Measurements from ENCODE around the gene SLC17A7.

The SLC17A7 gene

DNA sequence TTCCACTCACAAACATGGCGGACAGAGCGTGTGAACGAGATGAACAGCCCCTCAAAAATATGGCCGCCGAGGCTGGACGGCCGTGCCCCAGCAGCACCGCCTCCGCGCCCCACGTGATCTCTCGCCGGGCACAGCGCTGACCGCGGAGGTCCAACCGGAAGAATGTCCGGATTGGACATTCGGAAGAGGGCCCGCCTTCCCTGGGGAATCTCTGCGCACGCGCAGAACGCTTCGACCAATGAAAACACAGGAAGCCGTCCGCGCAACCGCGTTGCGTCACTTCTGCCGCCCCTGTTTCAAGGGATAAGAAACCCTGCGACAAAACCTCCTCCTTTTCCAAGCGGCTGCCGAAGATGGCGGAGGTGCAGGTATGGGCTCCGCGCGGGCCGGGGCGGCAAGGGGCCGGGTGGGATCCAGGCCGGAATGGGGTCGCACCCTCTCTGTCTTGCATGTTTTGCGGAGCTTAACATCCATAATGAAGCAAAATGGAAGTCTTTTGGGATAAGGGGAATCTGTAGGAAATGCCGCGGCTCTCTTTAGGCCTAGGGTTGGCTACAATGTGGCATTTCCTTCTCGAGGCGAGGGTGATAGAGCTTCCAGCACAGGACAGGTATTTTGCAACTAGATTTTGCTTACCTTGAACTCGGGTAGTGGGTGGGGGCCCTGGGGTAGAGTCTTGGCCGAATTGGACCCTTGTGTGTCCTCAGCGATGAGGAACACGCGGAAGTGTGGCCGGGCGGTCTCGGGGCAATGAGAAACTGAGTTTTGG lies 46.1 kb upstream of the SLC17A7 start, which contains the start of gene RPL13A:
RPL13A (plus strand) TSS at position 332 of the 769 bp plus-strand sequence; CDS start at position 354, 22 bp downstream.
- Histone ChIP-seq H3K4me1 (peaks cover 14% of the 10 kb centered on the region; the same call in 1 of the 2 replicates), H3K36me3 (peaks cover 49% of the 10 kb centered on the region), H3K4me3 (ENCODE audit: low read depth, low read length) (peak within 1 kb of the TSS; percentile 94), H3K27me3 (no peaks in the 10 kb centered on the region; the same call in none of the 2 replicates), H3K9me3 (no peaks in the 10 kb centered on the region)
- DNase-seq, result peak; percentile 100
- TF ChIP-seq, protein P1, sequence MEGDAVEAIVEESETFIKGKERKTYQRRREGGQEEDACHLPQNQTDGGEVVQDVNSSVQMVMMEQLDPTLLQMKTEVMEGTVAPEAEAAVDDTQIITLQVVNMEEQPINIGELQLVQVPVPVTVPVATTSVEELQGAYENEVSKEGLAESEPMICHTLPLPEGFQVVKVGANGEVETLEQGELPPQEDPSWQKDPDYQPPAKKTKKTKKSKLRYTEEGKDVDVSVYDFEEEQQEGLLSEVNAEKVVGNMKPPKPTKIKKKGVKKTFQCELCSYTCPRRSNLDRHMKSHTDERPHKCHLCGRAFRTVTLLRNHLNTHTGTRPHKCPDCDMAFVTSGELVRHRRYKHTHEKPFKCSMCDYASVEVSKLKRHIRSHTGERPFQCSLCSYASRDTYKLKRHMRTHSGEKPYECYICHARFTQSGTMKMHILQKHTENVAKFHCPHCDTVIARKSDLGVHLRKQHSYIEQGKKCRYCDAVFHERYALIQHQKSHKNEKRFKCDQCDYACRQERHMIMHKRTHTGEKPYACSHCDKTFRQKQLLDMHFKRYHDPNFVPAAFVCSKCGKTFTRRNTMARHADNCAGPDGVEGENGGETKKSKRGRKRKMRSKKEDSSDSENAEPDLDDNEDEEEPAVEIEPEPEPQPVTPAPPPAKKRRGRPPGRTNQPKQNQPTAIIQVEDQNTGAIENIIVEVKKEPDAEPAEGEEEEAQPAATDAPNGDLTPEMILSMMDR (IDR thresholded peaks at IDR 0.05; ENCODE audit: low read depth, low read length), result no peak

DNA sequence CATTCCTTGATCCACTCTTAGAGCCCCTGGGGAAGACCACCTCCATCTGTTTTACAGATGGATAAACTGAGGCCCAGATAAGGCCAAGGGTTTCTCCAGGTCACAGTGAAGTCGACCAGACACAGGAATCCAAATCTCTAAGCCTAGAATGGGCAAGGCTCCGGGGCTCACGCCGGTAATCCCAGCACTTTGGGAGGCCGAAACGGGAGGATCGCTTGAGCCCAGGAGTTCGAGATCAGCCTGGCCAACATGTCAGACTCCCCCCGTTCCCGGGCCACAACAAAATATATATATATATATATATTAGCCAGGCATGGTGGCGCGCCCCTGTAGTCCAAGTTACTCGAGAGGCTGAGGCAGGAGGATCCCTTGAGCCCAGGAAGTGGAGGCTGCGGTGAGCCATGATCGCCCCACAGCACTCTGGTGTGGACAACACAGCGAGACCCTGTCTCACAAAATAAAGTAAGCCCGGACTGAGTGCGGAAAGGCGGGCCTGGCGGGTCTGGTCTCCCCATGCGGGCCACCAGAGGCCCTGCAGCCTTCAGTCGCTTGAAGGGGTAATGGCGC lies 45.5 kb upstream of the SLC17A7 start:
- no peak overlapping the region for H3K4me3 ChIP-seq (ENCODE audit: low read depth, low read length)
- H3K4me1 ChIP-seq, result peaks cover 14% of the 10 kb centered on the region; the same call in 1 of the 2 replicates
- no peak for DNase-seq
- no peaks in the 10 kb centered on the region for H3K27me3 ChIP-seq
- peaks cover 43% of the 10 kb centered on the region for H3K36me3 ChIP-seq
- TF ChIP-seq, protein P1 (IDR thresholded peaks at IDR 0.05; ENCODE audit: low read depth, low read length), result no peak
- no peaks in the 10 kb centered on the region for H3K9me3 ChIP-seq

DNA sequence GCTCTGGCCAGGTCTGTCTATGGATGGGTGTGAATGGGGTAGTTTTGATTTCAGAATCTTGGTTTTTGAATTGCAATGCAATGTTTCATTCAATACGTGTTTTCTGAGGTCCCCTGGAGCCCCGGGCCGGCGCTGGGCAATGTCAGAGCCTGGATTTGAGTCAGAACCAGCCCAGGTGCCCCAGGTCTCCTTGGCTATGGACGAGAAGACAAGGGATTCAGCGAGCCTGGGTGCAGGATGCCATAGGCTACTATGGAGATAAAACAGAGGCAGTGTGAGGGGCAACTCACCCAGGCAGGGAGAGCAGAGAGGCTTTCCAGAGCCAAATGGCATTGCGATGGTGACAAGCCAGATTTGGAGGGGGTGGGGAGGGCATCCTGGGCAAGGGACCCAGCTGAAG lies 44.9 kb upstream of the SLC17A7 start:
- Histone ChIP-seq H3K27me3 (no peaks in the 10 kb centered on the region), H3K9me3 (no peaks in the 10 kb centered on the region), H3K4me1 (peaks cover 14% of the 10 kb centered on the region; the same call in 1 of the 2 replicates), H3K4me3 (ENCODE audit: low read depth, low read length) (no peak overlapping the region), H3K36me3 (peaks cover 37% of the 10 kb centered on the region)
- DNase-seq, result no peak
- TF ChIP-seq, protein P1 (IDR thresholded peaks at IDR 0.05; ENCODE audit: low read depth, low read length), result no peak

DNA sequence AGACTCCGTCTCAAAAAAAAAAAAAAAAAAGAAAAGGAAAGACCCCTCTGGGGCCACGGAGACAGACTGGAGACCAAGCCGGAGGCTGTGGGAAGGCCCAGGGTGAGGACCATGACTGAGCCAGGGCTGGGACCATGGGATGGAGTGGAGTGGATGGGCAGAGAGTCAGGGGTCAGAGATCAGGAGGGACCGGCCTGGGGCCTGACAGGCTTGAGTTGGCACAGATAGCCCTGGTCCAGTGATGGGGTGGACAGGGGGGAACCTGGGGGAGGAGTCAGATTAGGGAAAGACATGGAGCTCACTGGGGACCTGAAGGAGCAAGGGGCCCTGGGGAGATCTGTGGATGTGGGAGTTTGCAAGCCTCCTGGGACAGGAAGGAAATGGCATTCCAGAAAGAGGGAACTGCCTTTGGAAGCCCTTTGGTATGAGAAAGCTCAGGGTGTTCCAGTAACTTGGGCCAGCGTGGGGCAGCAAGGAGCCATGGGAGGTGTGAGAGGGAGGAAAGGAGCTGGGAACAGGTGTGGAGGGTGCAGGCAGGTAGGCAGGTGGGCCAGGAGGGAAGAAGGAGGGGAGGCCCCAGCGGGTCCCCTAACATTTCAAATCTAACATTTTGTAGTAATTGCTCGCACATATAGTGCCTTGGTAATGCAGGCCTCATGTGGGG lies 39.8 kb upstream of the SLC17A7 start:
- TF ChIP-seq, protein P1 (IDR thresholded peaks at IDR 0.05; ENCODE audit: low read depth, low read length), result no peak
- H3K4me3 ChIP-seq (ENCODE audit: low read depth, low read length), result no peak overlapping the region
- no peaks in the 10 kb centered on the region for H3K9me3 ChIP-seq
- H3K4me1 ChIP-seq, result no peaks in the 10 kb centered on the region
- no peaks in the 10 kb centered on the region for H3K36me3 ChIP-seq
- no peak for DNase-seq
- H3K27me3 ChIP-seq, result no peaks in the 10 kb centered on the region

DNA sequence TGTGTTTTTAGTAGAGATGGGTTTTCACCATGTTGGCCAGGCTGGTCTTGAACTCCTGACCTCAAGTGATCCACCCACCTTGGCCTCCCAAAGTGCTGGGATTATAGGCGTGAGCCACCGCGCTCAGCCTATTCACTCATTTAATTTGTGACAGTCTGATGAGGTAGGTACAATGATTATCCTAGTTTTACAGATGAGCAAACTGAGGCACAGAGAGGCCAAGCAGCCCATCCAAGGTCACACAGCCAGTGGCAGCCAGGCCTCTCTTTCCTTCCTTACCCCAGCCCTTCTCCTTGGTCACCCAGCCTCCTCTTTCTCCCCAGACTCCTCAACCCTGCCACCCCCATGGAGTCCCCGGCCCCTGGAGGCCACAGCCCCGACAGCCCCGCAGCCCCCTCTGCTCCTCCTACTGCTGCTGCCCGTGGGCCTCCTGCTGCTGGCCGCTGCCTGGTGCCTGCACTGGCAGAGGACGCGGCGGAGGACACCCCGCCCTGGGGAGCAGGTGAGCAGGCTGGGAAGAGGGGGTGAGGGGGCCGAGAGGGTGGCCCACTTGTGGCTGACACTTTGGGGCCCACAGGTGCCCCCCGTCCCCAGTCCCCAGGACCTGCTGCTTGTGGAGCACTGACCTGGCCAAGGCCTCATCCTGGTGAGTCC lies 38.8 kb upstream of the SLC17A7 start:
- TF ChIP-seq, protein P1 (IDR thresholded peaks at IDR 0.05; ENCODE audit: low read depth, low read length), result no peak
- Histone ChIP-seq H3K27me3 (no peaks in the 10 kb centered on the region), H3K36me3 (no peaks in the 10 kb centered on the region), H3K4me3 (ENCODE audit: low read depth, low read length) (no peak overlapping the region), H3K9me3 (no peaks in the 10 kb centered on the region), H3K4me1 (no peaks in the 10 kb centered on the region)
- no peak for DNase-seq

All from BE2C (cell line).